HepG2 (cell line): Measurements from ENCODE around the gene CENATAC. TPM values are rescaled to one million over a fixed set of nuclear protein-coding genes. Genes with fewer than 3 reads are reported as not detected.

Source experiments
- AKAP8 ChIP-seq: sonication (generic); formaldehyde crosslinking; IDR thresholded peaks from 2 replicates; pipeline ENCODE4 v1.5.1; 2020; ENCODE audit warnings: mild to moderate bottlenecking, missing genetic modification reagents
- CC2D1A ChIP-seq: sonication (generic); formaldehyde crosslinking; IDR thresholded peaks from 2 replicates; pipeline ENCODE4 v1.8.1; 2023; ENCODE audit warnings: mild to moderate bottlenecking, missing genetic modification reagents
- CHD2 ChIP-seq: IDR thresholded peaks from 2 replicates; pipeline ENCODE4 v1.6.1; 2011; ENCODE audit warnings: low read depth, low read length, improper control_type of control experiment
- ETV5 ChIP-seq: IDR thresholded peaks from 2 replicates; pipeline ENCODE4 v1.6.1; 2018; ENCODE audit warnings: missing biosample characterization, missing genetic modification reagents, inconsistent platforms, borderline replicate concordance
- HNF4A ChIP-seq: sonication (generic); formaldehyde crosslinking; IDR thresholded peaks from 2 replicates; pipeline ENCODE4 v1.4.0; 2020; ENCODE audit warnings: missing genetic modification reagents
- IKZF4 ChIP-seq: sonication (generic); formaldehyde crosslinking; IDR thresholded peaks from 2 replicates; pipeline ENCODE4 v1.5.1; 2020; ENCODE audit warnings: borderline replicate concordance, mild to moderate bottlenecking, low read depth, missing genetic modification reagents; ENCODE audit errors: not compliant biosample characterization
- NR2C2 ChIP-seq: sonication (generic); formaldehyde crosslinking; IDR thresholded peaks from 2 replicates; pipeline ENCODE4 v1.4.0; 2020; ENCODE audit warnings: missing genetic modification reagents, mild to moderate bottlenecking, moderate library complexity, borderline replicate concordance
- PITX1 ChIP-seq: sonication (generic); formaldehyde crosslinking; IDR thresholded peaks from 2 replicates; pipeline ENCODE4 v1.5.1; 2020; ENCODE audit warnings: mild to moderate bottlenecking, missing genetic modification reagents
- POLR2A ChIP-seq, 2 experiments: IDR thresholded peaks; 2 replicates each; pipeline ENCODE4 v1.6.1; 2011; ENCODE audit warnings: low read depth in 2 of 2, low read length in 2 of 2, mild to moderate bottlenecking in 1 of 2, moderate library complexity in 1 of 2; ENCODE audit not compliant: insufficient read depth in 1 of 2
- RNF219 ChIP-seq: sonication (generic); formaldehyde crosslinking; IDR thresholded peaks from 2 replicates; pipeline ENCODE4 v1.5.0; 2020; ENCODE audit warnings: mild to moderate bottlenecking, missing genetic modification reagents
- TAF1 ChIP-seq: sonication (generic); formaldehyde crosslinking; IDR thresholded peaks from 2 replicates; pipeline ENCODE4 v1.4.0; 2020; ENCODE audit warnings: missing genetic modification reagents
- TRIM24 ChIP-seq: sonication (generic); formaldehyde crosslinking; IDR thresholded peaks from 2 replicates; pipeline ENCODE4 v1.8.0; 2022; ENCODE audit warnings: mild to moderate bottlenecking, missing genetic modification reagents
- ZBTB43 ChIP-seq: sonication (generic); formaldehyde crosslinking; conservative IDR thresholded peaks from 2 replicates; pipeline ENCODE4 v1.4.0; 2020; ENCODE audit warnings: missing genetic modification reagents
- ZNF264 ChIP-seq: sonication (generic); formaldehyde crosslinking; IDR thresholded peaks from 2 replicates; pipeline ENCODE4 v1.4.0; 2020; ENCODE audit warnings: missing genetic modification reagents
- ZNF280B ChIP-seq: sonication (generic); formaldehyde crosslinking; IDR thresholded peaks from 2 replicates; pipeline ENCODE4 v1.5.0; 2020; ENCODE audit warnings: missing genetic modification reagents, mild to moderate bottlenecking, borderline replicate concordance
- ZNF281 ChIP-seq: sonication (generic); formaldehyde crosslinking; IDR thresholded peaks from 2 replicates; pipeline ENCODE4 v1.4.0; 2020; ENCODE audit warnings: missing genetic modification reagents, borderline replicate concordance
- ZNF331 ChIP-seq: sonication (generic); formaldehyde crosslinking; IDR thresholded peaks from 2 replicates; pipeline ENCODE4 v1.4.0; 2020; ENCODE audit warnings: missing genetic modification reagents
- ZNF362 ChIP-seq: sonication (generic); formaldehyde crosslinking; IDR thresholded peaks from 2 replicates; pipeline ENCODE4 v1.4.0; 2020; ENCODE audit warnings: missing genetic modification reagents, mild to moderate bottlenecking, borderline replicate concordance
- ZNF430 ChIP-seq: sonication (generic); formaldehyde crosslinking; IDR thresholded peaks from 2 replicates; pipeline ENCODE4 v1.9.0; 2021; ENCODE audit warnings: mild to moderate bottlenecking, missing genetic modification reagents
- ZNF644 ChIP-seq: IDR thresholded peaks from 2 replicates; pipeline ENCODE4 v1.6.1; 2016; ENCODE audit warnings: low read depth
- polyA plus RNA-seq, 8 experiments: library from polyadenylated mRNA; depleted of rRNA in 3 of 8; stranded (reverse) in 7 of 8; unstranded in 1 of 8; fragments of >200 nt; fragmentation: Illumina TruSeq in 4 of 8; extraction: Trizol in 4 of 8; gene quantifications; 2 replicates each; pipeline versions ENCODE4 v1.2.1 to v1.2.3, GENCODE V29; 2011 to 2016; ENCODE audit warnings: low read depth in 4 of 8, missing spikeins in 1 of 8, mixed read lengths in 1 of 8; ENCODE audit not compliant: insufficient read depth in 1 of 8
- total RNA-seq, 5 experiments: library from RNA; depleted of rRNA; stranded (reverse); fragments of >200 nt; fragmentation: Illumina TruSeq; extraction: Trizol; gene quantifications; 2 replicates each; pipeline ENCODE4 v1.2.3, GENCODE V29; 2016; ENCODE audit warnings: low read depth in 1 of 5

CENATAC gene
- total and polyA plus RNA-seq, 2 of the 13 experiments (the other 11 are each of a cell fraction or from before 2014, with no cell fraction given): 21.7 to 25.0 TPM

- TF ChIP-seq POLR2A (IDR thresholded peaks at IDR 0.05; ENCODE audit: insufficient read depth in 1 of 2, low read depth in 2 of 2, low read length in 2 of 2) (peak; percentile 14 to 83; a peak in 2 of 4 replicates), ZBTB43 (CRISPR knock-in tag) (peak; percentile 73; the same call in 1 of the 2 replicates), HNF4A (CRISPR knock-in tag) (peak; percentile 54; the same call in 1 of the 2 replicates), ZNF331 (CRISPR knock-in tag) (peak; percentile 89), TAF1 (peak; percentile 64), TRIM24 (CRISPR knock-in tag) (no peak), AKAP8 (CRISPR knock-in tag) (no peak; the same call in 1 of the 2 replicates), ZNF281 (CRISPR knock-in tag) (peak; percentile 31; the same call in 1 of the 2 replicates), CC2D1A (CRISPR knock-in tag) (no peak), IKZF4 (CRISPR knock-in tag) (peak; percentile 29), CHD2 (no peak), PITX1 (CRISPR knock-in tag) (no peak), ZNF362 (CRISPR knock-in tag) (peak; percentile 53; the same call in 1 of the 2 replicates), RNF219 (CRISPR knock-in tag) (no peak), ETV5 (CRISPR knock-in tag) (peak; percentile 53), ZNF264 (peak; percentile 91), NR2C2 (peak; percentile 78; the same call in 1 of the 2 replicates), ZNF430 (CRISPR knock-in tag) (peak; percentile 76; the same call in 1 of the 2 replicates), ZNF644 (CRISPR knock-in tag) (0 out of 2 replicates have a peak, but pooled peaks have one; percentile 33), ZNF280B (CRISPR knock-in tag) (no peak; the same call in 1 of the 2 replicates)
These were observed 32.5 kb downstream of the CENATAC start, which contains the start of gene SLC37A4 (continued) for GRCh38 chr11:119030329-119031047.
